PC-9 (cell line): ENCODE data around the gene MORF4L1.

Source experiments
- CTCF ChIP-seq: fragments of 200-600 bp; sonication (generic); conservative IDR thresholded peaks from 2 replicates; pipeline ENCODE4 v1.6.1; 2017; ENCODE audit warnings: mixed run types, antibody characterized with exemption, mild to moderate bottlenecking, moderate library complexity
- EZH2 ChIP-seq: fragments of 200-600 bp; sonication (generic); IDR thresholded peaks from 2 replicates; pipeline ENCODE4 v1.8.0; 2017; ENCODE audit warnings: antibody characterized with exemption, low read depth

- TF ChIP-seq CTCF = no peak
- no peak for TF ChIP-seq EZH2
These were observed 66.2 kb downstream of the MORF4L1 start for GRCh38 chr15:78938658-78939488.
